HG02798 (cell line): ENCODE measurements around the gene CREG1.

Source experiments
- ATAC-seq: cut with Tn5 transposase; IDR thresholded peaks from one replicate; pipeline ENCODE4 v1.9.1; 2021; ENCODE audit warnings: mild to moderate bottlenecking; ENCODE audit not compliant: unreplicated experiment, poor library complexity

The CREG1 gene

DNA sequence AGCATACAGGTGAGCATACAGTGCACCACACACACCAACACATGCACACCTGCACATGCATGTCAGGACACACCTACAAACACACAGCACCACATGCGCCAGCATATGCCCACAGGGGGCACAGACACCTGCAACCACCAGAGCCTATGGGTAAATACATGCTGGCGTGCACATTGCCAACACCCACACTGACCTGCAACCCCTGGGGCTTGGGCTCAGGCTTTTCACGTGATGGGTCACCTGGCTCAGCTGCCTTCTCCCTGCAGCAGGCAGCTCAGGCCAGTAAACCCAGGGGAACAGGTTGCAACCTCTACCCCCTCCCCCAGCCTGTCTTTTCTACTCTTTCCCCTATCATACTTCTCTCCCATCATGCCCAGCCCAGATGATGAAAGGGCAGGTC is 43.3 kb downstream of the CREG1 start:
- ATAC-seq, result no peak

DNA sequence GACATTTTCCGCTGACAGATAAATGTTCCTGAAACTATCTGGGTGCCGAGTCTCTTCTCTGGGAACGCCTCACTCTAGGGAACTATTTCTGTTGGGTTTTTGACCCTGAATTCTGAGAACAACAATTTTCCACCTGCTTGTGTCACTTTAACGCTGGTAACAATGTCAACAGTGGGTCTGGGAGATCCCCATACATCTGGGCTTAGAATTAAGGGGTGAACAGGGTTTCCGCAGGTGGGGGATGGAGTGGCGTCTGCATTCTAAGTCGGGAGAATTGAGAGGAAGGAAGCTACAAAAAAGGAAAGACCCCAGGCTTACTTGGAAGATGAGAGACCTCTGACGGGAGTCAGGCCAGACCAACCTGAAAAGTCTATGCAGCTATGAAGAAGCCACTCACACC is 44.0 kb downstream of the CREG1 start:
- no peak for ATAC-seq

DNA sequence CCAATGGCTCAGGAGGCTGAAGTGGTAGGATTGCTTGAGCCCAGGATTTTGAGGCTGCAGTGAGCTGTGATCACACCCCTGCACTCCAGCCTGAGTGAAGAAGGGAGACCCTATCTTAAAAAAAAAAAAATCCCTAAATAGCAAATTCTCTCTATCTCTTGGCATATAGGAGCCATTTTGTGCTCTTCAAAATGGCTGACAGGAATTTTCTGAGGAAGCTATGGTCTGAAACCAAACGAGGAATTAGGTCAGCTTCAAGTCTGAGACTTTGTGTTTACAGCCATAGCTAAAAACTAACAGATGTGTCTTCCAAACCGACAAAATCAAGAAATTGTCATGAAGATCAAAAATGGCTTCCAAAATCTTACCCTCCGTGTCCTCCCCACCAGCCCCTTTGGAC is 45.8 kb downstream of the CREG1 start:
- ATAC-seq, result no peak

DNA sequence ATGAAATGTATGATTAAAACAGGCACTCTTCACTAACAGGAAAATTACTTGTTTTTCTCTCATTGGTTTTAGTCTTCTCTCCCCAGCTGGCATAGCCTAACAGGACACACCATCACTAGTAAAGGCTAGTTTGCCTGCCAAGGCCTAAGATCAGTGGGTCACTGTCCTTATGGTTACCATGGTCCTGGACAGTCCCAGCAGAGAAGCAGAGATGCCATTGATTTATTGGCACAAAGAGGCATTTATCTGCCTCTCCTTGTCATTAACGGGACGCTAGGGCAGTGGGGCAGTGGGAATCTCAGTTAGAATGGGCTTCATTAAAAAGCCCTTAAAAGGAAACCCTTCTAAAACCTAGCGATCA is 49.1 kb downstream of the CREG1 start:
- ATAC-seq, result no peak

DNA sequence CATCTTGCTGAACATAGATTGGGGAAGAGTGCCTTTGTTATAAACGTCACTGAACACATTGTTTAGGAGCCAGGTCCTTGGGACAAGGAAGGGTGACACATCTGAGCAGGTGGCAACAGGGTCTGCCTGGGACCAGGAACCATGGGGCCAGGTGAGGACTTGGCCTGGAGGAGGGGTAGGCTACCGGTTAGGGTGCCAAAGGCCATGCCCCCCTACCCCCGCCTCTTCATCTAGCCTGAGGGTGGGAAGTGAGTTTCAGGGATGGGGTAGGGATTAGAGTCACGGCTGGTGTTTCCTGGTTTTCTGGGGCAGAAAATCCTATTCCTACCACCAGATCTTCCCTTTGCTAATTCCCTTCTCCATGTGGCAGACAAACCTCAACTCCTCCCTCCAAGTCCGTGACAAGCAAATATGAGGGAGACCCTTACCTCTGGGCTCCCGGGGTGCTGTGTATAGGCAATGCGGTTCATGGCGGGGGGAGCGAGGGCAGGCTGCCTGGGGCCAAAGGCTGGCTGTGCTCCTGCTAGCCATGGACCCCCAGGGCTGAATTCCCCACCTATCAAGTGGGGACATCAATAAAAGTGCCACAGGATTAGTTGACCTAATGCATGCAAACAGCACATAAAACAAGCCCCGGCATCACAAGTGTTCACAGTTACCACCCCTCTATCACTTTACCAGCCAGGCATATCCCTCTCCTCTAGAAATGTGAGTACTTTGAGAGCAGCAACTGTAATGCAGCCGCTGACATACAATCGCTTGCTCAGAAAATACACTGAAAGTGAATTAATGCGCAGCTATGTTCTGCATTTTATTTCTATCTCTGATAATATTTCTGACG is 49.7 kb downstream of the CREG1 start:
- no peak for ATAC-seq

DNA sequence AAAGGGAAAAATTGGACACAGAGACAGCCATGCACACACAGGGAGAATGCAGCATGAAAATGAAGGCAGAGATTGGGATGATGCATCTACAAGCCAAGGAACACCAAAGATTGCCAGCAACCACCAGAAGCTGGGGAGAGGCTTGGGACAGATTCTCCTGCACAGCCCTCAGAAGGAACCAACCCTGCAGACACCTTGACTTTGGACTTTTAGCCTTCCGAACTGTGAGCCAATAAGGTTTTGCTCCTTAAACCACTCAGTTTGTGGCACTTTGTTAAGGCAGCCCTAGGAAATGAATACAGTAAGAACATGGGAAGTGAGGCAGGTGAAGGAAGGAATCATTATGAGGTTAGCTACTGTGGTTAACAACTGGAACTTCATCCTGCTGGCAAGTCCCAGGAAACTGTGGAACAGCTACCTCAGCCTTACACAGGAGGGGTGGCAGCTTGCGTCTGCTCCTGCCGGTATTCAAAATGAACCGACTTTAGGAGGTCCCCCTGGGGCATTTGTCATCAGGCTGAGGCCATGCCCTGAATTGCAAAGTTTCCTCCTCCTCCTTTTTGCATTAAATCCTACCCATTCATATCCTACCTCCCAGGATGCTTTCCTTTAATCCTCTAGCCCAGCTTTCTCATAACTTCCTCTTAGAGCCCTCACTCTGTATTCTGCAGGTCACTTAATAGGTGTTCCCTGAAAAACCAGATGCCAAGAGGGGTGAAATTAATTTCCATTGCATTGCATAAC is 50.7 kb downstream of the CREG1 start:
- ATAC-seq, result no peak

DNA sequence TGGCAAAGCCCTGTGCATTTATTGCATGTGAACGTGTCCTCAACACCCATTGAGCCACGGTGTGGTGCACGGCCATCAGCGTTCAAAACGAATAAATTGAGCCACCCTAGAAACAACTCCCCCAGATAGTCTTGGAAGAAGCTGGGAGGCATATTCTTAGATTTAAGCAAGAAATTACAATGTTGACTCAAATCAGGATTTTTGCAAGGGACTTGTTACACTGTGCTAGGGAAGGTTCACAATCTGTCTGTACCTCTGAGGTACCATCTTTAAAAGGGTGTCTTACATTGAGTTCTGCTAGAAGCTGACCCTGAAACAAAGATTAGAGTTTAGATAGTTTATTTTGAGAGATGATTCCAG is 51.4 kb downstream of the CREG1 start:
- ATAC-seq, result no peak

DNA sequence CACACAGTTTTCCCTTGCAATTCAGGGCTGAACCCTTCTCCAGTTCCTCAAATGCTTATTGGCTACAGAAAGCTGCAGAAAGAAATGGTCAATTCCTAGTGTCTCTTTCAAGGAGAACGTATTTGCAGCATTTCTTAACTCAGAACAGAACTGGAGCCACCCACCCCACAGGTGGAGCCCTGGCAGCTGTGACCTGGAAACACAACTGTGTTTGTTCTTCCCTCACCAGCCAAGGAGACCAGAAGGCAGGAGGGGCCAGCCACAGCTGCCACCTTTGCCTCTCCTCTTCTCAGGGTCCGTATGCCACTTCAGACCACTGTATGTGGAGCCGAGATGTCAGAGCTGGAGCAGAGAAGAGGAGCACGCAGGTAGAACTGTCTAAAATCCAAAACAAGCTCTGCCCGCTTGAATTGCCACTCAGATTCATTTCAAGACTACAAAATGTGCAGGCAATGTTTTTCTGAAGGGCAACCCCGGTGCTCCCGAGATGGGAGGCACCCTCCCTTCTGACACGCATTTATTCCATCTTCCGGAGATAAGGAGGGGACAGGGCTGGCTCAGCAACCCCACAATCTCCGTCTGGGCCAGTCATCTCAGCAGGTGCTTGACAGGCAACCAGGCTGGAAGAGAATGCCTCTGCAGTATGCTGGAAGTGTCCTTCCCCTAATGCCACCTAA is 51.9 kb downstream of the CREG1 start:
- ATAC-seq, result no peak

DNA sequence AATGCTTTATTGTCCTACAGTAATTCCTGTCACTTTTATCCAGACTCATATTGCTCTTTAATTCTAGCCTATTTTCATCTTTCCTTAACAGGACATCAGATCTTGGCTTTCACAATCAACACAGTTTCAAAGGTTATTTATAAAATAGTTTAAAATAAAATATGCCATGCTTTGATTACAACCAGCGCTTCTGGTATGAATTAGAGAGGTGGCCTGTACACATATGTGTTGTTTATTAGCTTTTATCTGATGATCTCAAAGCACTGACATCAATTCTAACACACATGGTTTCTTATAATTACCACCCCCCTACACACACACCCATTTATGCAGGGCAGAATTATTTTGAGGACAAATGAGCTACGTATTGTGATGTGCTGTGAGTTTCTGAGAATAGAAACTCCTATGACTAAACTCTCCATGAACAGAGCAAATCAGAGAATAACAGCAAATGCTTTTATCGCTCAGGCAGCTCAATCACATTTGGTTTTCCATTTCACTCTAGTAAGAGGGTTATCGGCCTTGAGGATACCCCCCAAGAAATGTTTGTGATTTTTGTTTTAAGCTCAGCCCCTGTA is 53.2 kb downstream of the CREG1 start:
- ATAC-seq, result no peak

DNA sequence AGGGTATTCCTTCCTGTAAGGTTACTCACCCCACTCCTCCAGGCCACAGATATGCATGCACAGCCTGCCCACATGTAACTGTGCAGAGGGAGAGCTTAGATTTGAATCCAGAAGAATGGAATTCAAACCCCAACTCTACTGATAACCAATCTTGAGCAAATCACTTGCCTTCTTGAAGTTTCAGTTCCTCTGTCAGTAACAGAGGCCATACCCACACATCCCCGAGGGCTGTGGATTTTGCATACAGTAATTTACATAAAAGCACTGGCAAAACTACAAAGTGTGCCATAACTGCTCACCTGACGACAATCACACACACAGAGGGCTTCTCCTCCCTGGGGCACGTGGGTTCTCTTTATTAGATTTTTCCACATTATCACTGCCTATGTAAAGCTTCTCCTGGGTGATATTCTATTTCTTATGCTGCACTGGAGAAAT is 53.9 kb downstream of the CREG1 start:
- peak; percentile 96 for ATAC-seq

DNA sequence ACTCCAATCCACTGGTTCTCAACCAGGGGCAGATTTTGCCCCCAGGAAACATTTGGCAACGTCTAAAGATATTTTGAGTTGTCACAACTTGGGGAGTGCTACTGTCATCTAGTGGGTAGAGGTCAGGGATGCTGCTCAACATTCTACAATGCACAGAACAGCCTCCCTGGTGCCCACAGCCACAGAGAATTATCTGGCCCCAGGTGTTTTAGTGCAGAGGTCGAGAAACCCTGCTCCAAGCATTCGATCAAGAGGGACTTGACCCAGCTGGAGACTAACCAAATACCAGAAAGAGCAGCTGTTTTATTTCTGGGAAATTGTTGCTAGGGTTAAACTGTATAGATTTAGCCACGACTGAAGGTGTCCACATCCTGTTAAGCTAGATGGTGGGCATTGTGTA is 54.5 kb downstream of the CREG1 start:
- no peak for ATAC-seq

DNA sequence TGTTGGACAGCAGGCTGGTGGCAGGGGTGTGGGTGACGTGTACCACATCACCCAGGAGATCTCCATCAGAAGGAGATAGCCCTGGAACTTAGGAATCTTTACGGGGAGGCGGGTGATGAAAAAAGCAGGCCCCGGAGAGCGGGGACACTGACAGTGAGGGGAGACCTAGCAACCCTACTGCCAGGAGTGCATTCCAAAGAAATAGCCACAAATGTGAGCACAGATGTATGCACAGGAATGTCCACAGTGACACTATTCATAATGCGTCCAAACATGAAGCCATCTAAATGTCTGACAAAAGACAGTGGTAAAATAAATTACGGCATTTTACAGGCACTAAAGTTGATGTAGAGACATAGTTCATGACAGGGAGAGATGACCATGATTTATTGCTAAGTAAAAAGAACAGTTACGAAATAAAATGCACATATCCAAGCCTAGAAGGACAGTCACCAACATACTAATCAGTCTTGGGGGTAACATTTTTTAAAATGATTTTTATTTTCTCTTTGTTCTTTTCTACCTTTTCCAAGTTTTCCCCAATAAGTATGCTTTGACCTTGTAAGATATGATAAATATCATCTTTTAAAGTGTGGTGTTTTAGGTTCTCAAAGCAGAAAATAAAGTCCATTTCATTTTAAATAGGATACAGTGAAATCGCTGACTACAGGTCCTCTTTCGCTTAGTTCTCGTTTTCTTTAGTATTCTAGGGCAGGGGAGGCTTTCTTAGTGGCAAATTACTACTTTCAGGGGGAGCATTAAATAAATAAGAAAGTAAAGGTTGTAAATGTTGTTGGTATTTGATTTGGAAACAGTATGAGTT is 56.6 kb downstream of the CREG1 start:
- no peak for ATAC-seq

DNA sequence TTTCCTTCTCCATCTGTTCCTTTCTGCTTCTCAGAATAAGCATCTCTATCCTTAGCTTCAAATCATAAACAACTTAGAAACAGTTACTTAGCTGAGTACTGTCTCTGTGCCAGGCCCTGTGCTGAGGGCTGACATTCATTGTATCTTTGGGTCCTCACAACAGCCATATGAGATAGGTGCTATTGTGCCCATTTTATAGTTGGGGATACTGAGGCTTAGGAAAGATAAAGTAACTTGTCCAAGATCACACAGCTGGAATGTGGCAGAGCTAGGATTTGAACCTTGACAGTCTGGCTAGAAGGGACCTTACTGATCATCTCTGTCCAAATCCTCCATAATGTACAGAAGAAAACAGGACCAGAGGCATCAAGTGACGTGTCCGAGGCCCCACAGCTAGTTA is 60.2 kb downstream of the CREG1 start:
- no peak for ATAC-seq

DNA sequence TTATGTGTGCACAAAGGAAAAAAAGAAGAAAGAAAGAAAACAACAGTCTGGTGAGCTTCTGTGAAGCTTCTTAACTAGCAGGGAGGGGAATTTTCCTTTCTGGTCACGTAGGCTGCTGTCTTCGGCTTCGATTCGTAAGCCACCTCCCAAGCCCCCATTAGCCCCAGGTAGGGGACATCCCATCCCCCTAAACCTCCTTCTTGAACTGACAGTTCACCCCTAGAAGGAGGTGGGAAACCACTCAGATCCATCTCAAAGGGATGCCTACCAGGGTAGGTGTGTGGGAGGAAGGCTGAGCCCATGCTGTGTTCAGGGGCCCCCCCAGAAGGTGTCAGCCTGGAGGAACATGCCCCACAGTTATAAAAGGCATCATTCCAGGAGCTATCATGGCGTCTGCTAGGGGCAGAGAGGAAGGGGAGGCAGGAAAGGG is 61.1 kb downstream of the CREG1 start:
- ATAC-seq, result no peak

DNA sequence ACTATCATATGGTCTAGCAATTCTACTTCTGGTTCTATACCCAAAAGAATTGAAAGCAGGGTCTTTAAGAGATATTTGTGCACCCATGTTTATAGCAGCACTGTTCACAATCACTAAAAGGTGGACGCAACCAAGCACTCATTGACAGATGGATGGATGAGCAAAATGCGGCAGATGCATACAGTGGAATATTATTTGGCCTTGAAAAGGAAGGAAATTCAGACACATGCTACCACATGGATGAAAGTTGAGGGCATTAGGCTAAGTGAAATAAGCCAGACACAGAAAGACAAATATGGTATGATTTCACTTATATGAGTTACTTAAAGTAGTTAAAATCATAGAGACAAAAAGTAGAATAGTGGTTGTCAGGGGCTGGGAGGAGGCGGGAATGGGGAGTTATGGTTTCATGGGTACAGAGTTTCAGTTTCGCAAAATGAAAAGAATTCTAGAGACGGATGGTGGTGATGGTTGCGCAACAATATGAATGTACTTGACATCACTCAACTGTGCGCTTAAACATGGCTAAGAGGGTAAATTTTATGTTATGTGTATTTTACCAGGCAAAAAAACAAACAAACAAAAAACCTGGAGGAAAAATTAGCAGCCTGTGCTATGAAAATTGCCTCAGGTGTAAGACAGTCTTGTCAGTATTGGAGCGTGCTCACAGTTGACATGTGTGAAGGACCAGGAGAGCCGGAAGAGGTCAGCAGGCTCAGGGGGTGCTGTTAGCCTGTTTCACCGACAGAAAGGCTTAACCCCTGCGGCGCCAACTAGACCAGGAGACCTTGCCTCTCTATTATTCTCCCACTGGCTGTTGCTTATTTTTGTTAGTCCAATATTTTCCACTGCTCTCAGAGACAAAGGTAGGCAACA is 61.7 kb downstream of the CREG1 start:
- ATAC-seq, result no peak
